ENCODE results near the gene EVA1C. TPM values are rescaled to one million over a fixed set of nuclear protein-coding genes. Genes with fewer than 3 reads are reported as not detected.
A peak's percentile ranks its signal among the peaks of the same experiment; 100 is the strongest.

Gene EVA1C
- total and polyA plus RNA-seq, 2 donors (not counting 1 experiment from before 2014, with no cell fraction given): 2.4 to 4.6 TPM

- Histone ChIP-seq H3K4me3 (replicated peaks in 1 of 4; ENCODE audit: control extremely low read depth in 1 of 4, insufficient read depth in 1 of 4, low read depth in 3 of 4, low read length in 4 of 4) (no peak overlapping the region), H3K36me3 (ENCODE audit: control insufficient read depth, insufficient read depth, low read length) (no peaks in the 10 kb centered on the region), H2AFZ (ENCODE audit: low read length) (no peak overlapping the region), H3K9ac (ENCODE audit: insufficient read depth, low read length) (no peak overlapping the region), H3K4me1 (ENCODE audit: control insufficient read depth, extremely low read depth, insufficient read depth, low read length) (no peaks in the 10 kb centered on the region), H3K27me3 (ENCODE audit: control insufficient read depth, insufficient read depth, low read length) (no peaks in the 10 kb centered on the region), H3K27ac (ENCODE audit: insufficient read depth, low read length) (no peak overlapping the region), H3K4me2 (ENCODE audit: extremely low read depth, insufficient read depth, low read length) (no peak overlapping the region), H4K20me1 (ENCODE audit: control insufficient read depth, extremely low read depth, insufficient read depth, low read length) (no peaks in the 10 kb centered on the region), H3K9me3 (ENCODE audit: control insufficient read depth, insufficient read depth, low read depth, low read length) (no peaks in the 10 kb centered on the region), H3K79me2 (ENCODE audit: control insufficient read depth, insufficient read depth, low read length) (no peaks in the 10 kb centered on the region)
- TF ChIP-seq, protein P1, sequence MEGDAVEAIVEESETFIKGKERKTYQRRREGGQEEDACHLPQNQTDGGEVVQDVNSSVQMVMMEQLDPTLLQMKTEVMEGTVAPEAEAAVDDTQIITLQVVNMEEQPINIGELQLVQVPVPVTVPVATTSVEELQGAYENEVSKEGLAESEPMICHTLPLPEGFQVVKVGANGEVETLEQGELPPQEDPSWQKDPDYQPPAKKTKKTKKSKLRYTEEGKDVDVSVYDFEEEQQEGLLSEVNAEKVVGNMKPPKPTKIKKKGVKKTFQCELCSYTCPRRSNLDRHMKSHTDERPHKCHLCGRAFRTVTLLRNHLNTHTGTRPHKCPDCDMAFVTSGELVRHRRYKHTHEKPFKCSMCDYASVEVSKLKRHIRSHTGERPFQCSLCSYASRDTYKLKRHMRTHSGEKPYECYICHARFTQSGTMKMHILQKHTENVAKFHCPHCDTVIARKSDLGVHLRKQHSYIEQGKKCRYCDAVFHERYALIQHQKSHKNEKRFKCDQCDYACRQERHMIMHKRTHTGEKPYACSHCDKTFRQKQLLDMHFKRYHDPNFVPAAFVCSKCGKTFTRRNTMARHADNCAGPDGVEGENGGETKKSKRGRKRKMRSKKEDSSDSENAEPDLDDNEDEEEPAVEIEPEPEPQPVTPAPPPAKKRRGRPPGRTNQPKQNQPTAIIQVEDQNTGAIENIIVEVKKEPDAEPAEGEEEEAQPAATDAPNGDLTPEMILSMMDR (conservative IDR thresholded peaks at IDR 0.05 in 1 of 2, IDR thresholded peaks at IDR 0.05 in 1 of 2; ENCODE audit: low read depth in 1 of 2, low read length in 2 of 2): no peak
- no peak for TF ChIP-seq EZH2 (IDR thresholded peaks at IDR 0.05; ENCODE audit: low read length, missing control alignments)
- peak in 1 of 2 donors; percentile 25 for DNase-seq (ENCODE audit: low read depth in 2 of 2)
Measured at GRCh38 chr21:32474179-32475059, 61.9 kb downstream of the EVA1C start.

DNA sequence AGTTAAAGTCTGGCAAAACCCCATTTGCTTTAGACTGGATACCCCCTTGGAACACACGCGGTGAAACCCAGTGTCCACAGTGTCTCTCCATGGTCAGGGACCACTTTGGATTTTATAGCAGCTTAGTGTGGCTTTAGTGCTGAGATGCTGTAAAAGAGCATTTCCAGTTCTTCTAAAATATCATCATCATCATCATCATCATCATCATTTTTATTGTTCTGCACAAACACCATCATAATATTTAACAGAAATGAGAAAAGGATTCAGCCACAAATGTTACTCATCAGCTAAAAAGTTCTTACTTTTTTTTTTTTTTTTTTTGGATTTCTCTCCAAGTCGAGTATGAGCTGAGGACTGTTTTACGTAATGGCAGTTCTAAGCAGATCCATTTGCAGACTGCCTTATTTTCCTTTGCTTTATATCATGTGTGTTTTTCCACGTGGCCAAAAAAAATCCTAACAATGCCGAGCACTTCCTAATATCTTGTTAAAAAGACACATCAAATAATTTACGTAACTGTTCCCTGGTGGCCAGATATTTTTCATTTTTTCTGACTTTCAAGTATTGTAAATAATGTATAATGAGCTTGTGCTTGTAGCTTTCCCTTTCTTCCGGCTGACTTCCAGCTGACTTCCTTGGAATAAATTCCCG is 62.8 kb downstream of the EVA1C start:
- Histone ChIP-seq H3K27ac (ENCODE audit: insufficient read depth, low read length) (no peak overlapping the region), H3K36me3 (ENCODE audit: control insufficient read depth, insufficient read depth, low read length) (no peaks in the 10 kb centered on the region), H3K79me2 (ENCODE audit: control insufficient read depth, insufficient read depth, low read length) (no peaks in the 10 kb centered on the region), H4K20me1 (ENCODE audit: control insufficient read depth, extremely low read depth, insufficient read depth, low read length) (no peaks in the 10 kb centered on the region), H3K9me3 (ENCODE audit: control insufficient read depth, insufficient read depth, low read depth, low read length) (no peaks in the 10 kb centered on the region), H3K27me3 (ENCODE audit: control insufficient read depth, insufficient read depth, low read length) (no peaks in the 10 kb centered on the region), H3K4me1 (ENCODE audit: control insufficient read depth, extremely low read depth, insufficient read depth, low read length) (no peaks in the 10 kb centered on the region), H3K4me2 (ENCODE audit: extremely low read depth, insufficient read depth, low read length) (peak overlapping the region; percentile 32), H2AFZ (ENCODE audit: low read length) (no peak overlapping the region), H3K4me3 (replicated peaks in 1 of 4; ENCODE audit: control extremely low read depth in 1 of 4, insufficient read depth in 1 of 4, low read depth in 3 of 4, low read length in 4 of 4) (no peak overlapping the region), H3K9ac (ENCODE audit: insufficient read depth, low read length) (no peak overlapping the region)
- peak; percentile 56 to 76 for DNase-seq (ENCODE audit: low read depth in 2 of 2)
- TF ChIP-seq, protein P1 (conservative IDR thresholded peaks at IDR 0.05 in 1 of 2, IDR thresholded peaks at IDR 0.05 in 1 of 2; ENCODE audit: low read depth in 1 of 2, low read length in 2 of 2): no peak
- TF ChIP-seq EZH2 (IDR thresholded peaks at IDR 0.05; ENCODE audit: low read length, missing control alignments): no peak

DNA sequence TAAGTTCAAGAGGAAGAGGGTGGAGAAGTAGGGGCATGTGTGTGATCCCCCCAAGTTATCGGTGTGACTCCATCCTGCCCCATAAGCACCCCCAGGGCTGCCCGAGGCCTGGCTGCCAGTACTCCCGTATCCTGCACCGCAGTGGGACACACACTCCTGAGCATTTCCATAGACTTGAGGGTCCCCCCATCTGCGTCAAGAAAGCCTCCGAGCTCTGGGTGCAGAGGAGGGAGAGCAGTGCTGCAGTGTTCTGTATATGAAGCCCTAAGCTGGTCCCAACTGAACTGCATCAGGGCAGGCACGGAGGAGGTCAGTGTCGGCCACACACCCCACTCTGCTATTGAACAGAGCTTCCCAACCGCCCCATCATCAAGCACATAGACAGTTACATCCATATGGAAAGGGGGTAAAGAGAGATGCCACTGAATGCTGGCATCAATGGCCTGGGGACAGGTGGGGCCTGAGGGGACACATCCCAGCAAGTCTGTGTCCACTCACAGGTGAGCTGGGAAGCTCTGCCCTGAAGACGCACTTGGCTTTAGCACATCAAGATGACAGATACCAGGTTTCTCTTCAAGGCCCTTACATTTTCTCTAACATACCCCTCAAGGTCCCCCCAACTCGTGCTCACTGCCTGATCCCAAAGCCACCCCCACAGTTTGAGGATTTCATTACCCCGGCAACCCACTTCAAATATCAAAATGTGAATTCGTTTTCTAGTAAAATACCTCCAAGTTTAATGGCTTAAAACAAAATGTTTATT is 64.3 kb downstream of the EVA1C start:
- H3K79me2 ChIP-seq (ENCODE audit: control insufficient read depth, insufficient read depth, low read length): no peaks in the 10 kb centered on the region
- no peaks in the 10 kb centered on the region for H3K27me3 ChIP-seq (ENCODE audit: control insufficient read depth, insufficient read depth, low read length)
- no peak for DNase-seq (ENCODE audit: low read depth in 2 of 2)
- H3K27ac ChIP-seq (ENCODE audit: insufficient read depth, low read length): no peak overlapping the region
- H3K4me1 ChIP-seq (ENCODE audit: control insufficient read depth, extremely low read depth, insufficient read depth, low read length): no peaks in the 10 kb centered on the region
- no peaks in the 10 kb centered on the region for H4K20me1 ChIP-seq (ENCODE audit: control insufficient read depth, extremely low read depth, insufficient read depth, low read length)
- H3K4me3 ChIP-seq (replicated peaks in 1 of 4; ENCODE audit: control extremely low read depth in 1 of 4, insufficient read depth in 1 of 4, low read depth in 3 of 4, low read length in 4 of 4): no peak overlapping the region
- no peaks in the 10 kb centered on the region for H3K36me3 ChIP-seq (ENCODE audit: control insufficient read depth, insufficient read depth, low read length)
- TF ChIP-seq EZH2 (IDR thresholded peaks at IDR 0.05; ENCODE audit: low read length, missing control alignments): no peak
- TF ChIP-seq, protein P1 (conservative IDR thresholded peaks at IDR 0.05 in 1 of 2, IDR thresholded peaks at IDR 0.05 in 1 of 2; ENCODE audit: low read depth in 1 of 2, low read length in 2 of 2): no peak
- no peak overlapping the region for H2AFZ ChIP-seq (ENCODE audit: low read length)
- H3K9ac ChIP-seq (ENCODE audit: insufficient read depth, low read length): no peak overlapping the region
- no peaks in the 10 kb centered on the region for H3K9me3 ChIP-seq (ENCODE audit: control insufficient read depth, insufficient read depth, low read depth, low read length)
- no peak overlapping the region for H3K4me2 ChIP-seq (ENCODE audit: extremely low read depth, insufficient read depth, low read length)
